ENCODE measurements around the gene ZNF277.
"Not testable (repeated sequence)": the region's sequence is repeated elsewhere in the genome, so short reads cannot be mapped to it uniquely, and the experiment has no call there.

Gene ZNF277

DNA sequence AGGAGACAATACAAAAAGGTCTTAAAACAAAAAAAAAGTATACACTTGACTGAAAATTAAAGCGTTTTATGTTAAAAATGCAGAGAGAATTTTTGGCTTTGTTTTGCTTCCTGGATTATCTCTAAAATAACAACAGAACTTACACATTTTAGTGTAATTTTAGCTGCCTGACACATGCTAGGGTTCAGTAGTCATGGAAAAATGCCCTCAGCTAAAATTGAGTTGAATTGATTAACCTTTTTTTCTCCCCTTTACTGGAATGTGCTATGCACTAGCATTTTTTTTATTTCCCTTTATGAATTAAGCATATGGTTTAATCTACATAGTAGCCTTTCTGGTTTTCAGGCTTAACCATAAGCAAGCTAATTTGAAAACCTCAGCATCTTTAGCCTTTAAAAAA, 89.9 kb downstream of the ZNF277 start:
- no peak for DNase-seq

- no peak for DNase-seq
Observed at GRCh38 chr7:112297681-112298080, 91.2 kb downstream of the ZNF277 start.

- no peak for DNase-seq
Observed at GRCh38 chr7:112298543-112299100, 92.1 kb downstream of the ZNF277 start.

DNA sequence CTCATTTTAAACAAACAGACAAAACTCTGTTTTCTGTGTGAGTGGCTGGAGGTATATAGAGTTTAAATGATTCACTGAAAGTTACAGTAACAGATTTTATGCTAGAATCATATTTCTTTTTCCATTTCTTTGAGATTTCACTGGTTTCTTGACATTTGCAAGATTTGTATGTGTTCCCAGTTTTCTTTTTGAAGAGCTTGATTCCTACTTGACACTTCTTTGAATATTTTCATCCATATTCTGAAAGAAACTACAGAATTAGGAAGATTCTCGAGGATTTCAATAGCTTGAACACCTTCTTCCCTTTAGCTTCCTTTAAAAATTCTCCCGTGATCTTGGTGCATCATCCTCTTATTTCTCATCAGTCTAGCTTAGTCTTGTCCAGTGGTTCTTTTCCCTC, 93.6 kb downstream of the ZNF277 start:
- DNase-seq, result no peak

GRCh38 chr7:112300831-112301407, 94.4 kb downstream of the ZNF277 start:
- no peak for DNase-seq

DNA sequence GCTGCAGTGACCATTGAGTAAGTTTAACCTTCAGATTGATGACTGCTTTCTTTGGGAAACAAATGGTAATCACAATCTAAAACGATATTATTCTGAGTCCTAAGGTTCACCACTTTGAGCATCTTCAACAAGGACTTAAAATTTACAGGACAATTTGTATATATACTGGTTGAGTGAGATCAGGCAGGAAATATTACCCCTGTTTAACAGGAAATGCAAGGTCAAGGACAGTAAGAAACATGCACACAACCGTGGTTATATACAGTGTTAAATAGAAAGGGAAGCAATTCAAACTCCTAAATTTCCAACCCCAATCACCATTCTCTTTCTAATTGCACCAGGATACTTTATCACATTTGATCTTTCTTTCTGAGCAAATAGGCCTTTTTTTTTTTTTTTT, 96.1 kb downstream of the ZNF277 start:
- no peak for DNase-seq

DNA sequence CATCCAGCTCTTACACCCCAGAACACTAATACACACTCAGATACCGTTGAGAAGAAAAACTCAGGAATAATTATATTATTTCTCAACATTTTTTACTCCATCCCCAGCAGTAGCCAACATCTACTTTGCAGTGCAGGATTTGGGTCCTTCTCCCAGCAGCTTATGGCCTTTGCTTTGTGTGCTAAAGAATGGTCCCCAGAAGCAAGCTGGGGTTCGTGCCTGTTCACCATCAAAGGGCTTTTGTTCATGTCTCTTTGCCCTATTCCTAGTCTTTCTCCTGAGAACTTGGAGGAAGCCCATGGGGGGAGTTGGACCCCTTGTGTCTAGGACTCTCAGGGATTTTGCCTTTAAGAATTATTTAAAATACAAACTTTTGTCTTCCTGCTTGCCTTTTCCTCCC, 100.4 kb downstream of the ZNF277 start:
- DNase-seq, result no peak

GRCh38 chr7:112307506-112307905, 101.0 kb downstream of the ZNF277 start:
- no peak for DNase-seq

- no peak for DNase-seq
Observed at GRCh38 chr7:112308974-112309373, 102.5 kb downstream of the ZNF277 start.

DNA sequence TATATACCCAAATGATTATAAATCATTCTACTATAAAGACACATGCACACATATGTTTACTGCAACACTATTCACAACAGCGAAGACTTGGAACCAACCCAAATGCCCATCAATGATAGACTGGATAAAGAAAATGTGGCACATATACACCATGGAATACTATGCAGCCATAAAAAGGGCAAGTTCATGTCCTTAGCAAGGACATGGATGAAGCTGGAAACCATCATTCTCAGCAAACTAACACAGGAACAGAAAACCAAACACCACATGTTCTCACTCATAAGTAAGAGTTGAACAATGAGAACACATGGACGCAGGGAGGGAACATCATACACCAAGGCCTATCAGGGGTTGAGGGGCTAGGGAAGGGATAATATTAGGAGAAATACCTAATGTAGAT, 110.3 kb downstream of the ZNF277 start:
- DNase-seq, result not testable (repeated sequence)

DNA sequence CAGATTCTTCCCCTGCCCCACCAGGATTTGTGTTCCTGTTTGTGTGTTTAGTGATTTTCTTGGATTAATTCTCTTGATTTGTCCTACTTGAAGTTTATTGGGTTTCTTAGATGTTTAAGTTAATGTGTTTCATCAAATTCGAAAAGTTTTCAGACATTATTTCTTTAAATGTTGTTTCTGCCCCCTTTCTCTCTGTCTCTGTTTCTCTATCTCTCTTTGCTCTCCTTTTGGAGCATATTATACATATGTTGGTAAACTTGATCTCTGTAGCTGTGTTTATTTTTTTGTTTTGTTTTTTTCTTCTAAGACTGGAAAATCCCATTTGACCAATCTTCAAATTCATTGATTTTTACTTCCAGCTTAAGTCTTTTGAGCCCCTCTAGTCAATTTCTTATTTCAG, 115.6 kb downstream of the ZNF277 start:
- DNase-seq, result no peak

DNA sequence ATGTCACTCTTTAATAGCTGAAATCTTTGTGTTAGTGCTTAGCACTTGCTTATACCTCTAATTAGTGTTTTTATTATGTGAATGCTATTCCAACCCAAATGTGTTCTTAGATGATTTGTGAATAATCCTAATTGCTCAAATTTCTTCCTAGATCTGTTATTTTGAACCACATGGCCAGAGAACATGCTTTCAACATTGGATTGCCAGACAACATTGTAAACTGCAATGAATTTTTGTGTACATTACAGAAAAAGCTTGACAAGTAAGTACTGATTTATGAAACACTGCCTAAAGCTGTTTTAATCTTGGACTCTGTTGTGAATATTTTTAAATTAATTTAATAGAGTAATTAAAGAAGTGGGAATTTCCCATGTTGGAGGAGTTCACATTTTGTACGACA, 121.1 kb downstream of the ZNF277 start:
- no peak for DNase-seq

- no peak for DNase-seq
Observed at GRCh38 chr7:112331492-112331891, 125.0 kb downstream of the ZNF277 start.

DNA sequence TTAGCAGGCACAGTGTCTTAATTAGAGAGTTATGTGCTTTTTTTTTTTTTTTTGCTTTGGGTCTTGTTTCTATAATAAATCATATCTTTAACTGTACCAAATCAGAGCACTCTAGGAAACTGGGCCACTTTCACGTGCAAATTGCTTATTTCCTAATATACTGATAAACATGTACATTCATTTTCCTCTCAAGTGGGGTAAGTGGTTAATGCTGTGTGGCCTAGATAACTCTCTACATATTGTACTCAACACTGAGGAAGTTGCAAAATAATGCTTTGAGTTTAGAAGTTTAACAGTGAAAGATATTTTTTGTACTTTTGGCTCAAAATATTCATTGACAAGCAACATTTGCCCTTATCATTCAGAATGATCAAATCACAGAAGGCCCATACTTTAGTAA, 127.9 kb downstream of the ZNF277 start:
- no peak for DNase-seq

DNA sequence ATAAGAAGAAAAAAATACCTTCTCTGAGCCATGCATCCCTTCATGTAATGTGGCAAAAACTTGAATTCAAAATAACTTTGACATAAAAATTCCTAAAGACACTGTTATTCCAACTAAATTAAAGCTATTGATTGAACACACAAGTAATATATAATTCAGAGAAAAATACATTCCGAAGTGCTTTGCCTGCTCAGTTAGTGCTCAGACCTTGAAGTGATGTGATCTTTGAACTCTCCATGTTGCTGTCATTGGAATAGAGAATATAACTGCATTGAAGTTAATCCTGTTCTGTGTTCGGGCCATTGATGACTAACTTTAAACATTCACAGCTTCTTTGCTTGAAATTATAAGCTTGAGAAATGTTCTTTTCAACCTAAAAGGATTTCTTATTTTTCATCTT, 129.8 kb downstream of the ZNF277 start:
- DNase-seq, result no peak

GRCh38 chr7:112336936-112337576, 130.6 kb downstream of the ZNF277 start:
- DNase-seq, result no peak

GRCh38 chr7:112337892-112338291, 131.4 kb downstream of the ZNF277 start:
- no peak for DNase-seq

DNA sequence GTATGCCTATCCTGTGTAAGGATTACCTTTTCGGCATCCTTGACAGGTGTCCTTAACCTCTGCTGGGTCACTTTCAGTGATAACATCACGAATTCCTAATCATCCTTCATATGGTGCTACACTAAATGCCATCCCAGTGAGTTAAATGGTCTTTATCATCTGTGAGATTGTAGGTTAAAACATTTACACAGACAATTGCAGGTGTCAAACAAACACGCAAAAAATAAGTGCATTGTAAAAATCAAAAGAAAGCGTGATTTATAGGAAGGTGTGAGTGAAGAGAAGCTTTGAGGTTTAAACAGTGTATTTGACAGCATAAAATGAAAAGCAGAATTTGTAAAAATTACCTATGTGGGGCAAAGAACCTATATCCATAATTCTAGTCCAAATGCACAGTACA, 132.3 kb downstream of the ZNF277 start:
- DNase-seq, result no peak

- DNase-seq, result no peak
Observed at GRCh38 chr7:112341464-112341863, 135.0 kb downstream of the ZNF277 start.

DNA sequence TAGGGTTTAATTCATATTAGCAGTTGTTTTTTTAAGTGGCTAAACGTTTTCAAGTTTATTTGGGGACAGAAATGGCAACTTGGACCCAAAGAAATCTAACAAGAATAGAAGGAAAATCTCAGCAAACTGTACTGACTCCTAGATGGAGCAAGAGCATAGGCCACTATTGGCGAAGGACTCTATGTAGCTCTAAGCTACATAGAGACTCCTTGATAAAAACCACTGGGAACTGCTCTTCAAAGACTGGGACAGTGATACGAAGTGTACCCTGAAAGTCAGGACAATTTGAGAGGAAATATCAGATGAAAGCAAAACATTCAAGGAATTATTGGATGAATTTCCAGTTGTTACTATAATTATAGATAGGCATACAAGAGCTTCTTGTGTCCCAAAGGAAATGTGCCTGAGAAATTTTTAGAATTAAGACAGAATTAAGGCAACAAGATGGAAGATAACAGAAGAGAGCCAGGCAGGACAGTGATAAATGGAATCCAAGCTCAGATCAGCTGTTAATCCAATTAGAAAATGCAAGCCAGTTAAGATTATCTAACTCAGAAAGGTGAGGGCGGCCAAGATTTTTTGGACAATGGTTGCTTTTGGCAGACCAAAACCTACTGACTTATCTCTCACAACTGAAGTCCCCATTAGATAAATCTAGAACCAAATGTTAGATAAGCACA, 140.0 kb downstream of the ZNF277 start:
- no peak for DNase-seq

DNA sequence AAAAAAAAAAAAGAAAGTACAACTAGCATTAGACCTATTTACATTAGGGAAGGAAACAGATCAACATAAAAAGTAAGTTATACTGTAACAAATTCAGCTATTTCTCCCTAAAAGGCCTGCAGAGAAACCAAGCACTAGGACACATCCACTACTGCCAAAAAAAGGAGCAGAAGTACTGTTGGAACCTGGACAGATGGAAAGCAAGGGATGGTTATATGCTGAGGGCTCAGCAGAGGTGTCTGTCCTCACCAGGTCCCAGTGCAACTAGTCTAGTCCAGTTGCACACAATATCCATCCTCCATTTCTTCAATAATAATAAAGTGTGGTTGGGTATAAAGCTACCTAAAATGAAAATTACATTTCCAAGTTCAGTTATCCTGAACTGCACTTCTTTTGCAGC, 140.6 kb downstream of the ZNF277 start:
- DNase-seq, result no peak

DNA sequence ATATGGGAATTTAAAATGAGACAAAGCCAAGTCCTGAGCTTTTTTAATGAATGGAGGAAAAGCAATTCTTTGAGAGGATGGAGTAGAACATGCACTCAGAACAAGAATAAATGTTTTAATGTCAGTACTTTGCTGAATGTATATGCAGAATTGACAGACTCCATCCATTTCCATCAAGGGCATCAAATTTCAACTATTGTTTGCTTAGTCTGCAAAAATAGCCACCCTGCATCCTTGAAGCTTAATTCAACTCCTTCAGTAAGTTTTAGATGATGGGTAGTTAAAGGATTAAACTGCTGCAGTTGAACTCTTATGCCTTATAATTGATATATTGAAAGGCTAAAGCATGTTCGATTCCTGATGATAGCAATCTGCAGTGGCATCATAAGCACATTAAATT, 144.1 kb downstream of the ZNF277 start:
- DNase-seq, result no peak

DNA sequence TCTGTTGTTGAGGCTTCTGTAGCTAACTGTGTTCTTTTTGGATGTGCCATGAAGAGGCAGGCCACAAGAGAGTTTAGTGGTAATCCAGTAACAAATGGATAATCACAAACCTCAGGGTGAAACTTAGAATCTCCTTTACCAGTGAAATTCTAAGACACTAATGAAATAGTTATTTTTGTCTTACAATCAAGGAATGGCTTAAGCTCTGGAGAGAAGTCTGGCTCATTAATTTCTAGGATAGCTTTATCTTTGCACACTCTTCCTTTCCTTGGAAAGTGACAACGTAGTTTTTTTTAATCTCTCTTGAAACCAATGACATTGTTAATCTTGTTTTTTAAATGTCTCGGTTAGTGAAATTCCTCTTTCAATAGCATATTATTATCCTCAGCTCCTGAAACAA, 150.1 kb downstream of the ZNF277 start:
- DNase-seq, result no peak

GRCh38 chr7:112357136-112357535, 150.6 kb downstream of the ZNF277 start:
- DNase-seq, result no peak
